SK-N-SH treated with all-trans-retinoic acid at 6 μM for 48 hours (cell line): Measurements from ENCODE around the gene CAMKMT.

Source experiments
- CSDC2 ChIP-seq: fragments of 250-450 bp; sonication (Bioruptor Pico); IDR thresholded peaks from 2 replicates; pipeline ENCODE4 v1.5.0; 2020; ENCODE audit warnings: mild to moderate bottlenecking, moderate library complexity
- OSR1 ChIP-seq: fragments of 250-450 bp; sonication (Bioruptor Pico); IDR thresholded peaks from 2 replicates; pipeline ENCODE4 v1.8.0; 2022; ENCODE audit warnings: moderate library complexity, mild to moderate bottlenecking, inconsistent platforms
- PPARA ChIP-seq: fragments of 250-450 bp; sonication (Bioruptor Pico); IDR thresholded peaks from 2 replicates; pipeline ENCODE4 v1.5.0; 2020; ENCODE audit warnings: mild to moderate bottlenecking, borderline replicate concordance
- ZFP3 ChIP-seq: fragments of 250-450 bp; sonication (Bioruptor Pico); IDR thresholded peaks from 2 replicates; pipeline ENCODE4 v1.5.0; 2020; ENCODE audit warnings: mild to moderate bottlenecking, moderate library complexity
- ZFP30 ChIP-seq: fragments of 450-650 bp; formaldehyde crosslinking; IDR thresholded peaks from 2 replicates; pipeline ENCODE4 v1.5.0; 2022; ENCODE audit warnings: mild to moderate bottlenecking, moderate library complexity
- TF ChIP-seq, protein P1 (sequence below): fragments of 250-450 bp; sonication (Bioruptor Pico); IDR thresholded peaks from 2 replicates; pipeline ENCODE4 v1.5.1; 2020; ENCODE audit warnings: low read depth, mild to moderate bottlenecking, moderate library complexity
- TF ChIP-seq, protein P2 (sequence below): fragments of 250-450 bp; sonication (Bioruptor Pico); IDR thresholded peaks from 2 replicates; pipeline ENCODE4 v1.5.1; 2021; ENCODE audit warnings: mild to moderate bottlenecking, moderate library complexity

DNA sequence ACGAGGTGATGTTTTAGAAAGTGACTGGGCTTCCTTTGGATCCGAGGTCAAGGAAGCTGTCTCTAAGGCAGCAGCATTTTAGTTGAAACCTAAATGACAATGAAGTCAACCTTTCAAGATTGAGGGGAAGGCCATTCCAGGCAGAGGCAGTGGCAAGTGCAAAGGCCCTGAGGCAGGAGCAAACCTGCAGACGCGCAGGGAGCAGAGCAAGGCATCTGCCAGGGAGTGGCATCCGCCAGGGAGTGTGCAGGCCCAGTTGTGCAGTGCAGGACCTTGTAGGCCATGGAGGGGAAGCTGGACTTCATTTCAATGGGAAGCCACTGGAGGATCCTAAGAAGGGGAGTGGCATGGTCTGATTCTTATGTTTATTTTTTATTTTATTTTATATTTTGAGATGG, 425.1 kb downstream of the CAMKMT start:
- TF ChIP-seq, protein P1, sequence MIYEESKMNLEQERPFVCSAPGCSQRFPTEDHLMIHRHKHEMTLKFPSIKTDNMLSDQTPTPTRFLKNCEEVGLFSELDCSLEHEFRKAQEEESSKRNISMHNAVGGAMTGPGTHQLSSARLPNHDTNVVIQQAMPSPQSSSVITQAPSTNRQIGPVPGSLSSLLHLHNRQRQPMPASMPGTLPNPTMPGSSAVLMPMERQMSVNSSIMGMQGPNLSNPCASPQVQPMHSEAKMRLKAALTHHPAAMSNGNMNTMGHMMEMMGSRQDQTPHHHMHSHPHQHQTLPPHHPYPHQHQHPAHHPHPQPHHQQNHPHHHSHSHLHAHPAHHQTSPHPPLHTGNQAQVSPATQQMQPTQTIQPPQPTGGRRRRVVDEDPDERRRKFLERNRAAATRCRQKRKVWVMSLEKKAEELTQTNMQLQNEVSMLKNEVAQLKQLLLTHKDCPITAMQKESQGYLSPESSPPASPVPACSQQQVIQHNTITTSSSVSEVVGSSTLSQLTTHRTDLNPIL (CRISPR knock-in tag) = no peak
- TF ChIP-seq, protein P2, sequence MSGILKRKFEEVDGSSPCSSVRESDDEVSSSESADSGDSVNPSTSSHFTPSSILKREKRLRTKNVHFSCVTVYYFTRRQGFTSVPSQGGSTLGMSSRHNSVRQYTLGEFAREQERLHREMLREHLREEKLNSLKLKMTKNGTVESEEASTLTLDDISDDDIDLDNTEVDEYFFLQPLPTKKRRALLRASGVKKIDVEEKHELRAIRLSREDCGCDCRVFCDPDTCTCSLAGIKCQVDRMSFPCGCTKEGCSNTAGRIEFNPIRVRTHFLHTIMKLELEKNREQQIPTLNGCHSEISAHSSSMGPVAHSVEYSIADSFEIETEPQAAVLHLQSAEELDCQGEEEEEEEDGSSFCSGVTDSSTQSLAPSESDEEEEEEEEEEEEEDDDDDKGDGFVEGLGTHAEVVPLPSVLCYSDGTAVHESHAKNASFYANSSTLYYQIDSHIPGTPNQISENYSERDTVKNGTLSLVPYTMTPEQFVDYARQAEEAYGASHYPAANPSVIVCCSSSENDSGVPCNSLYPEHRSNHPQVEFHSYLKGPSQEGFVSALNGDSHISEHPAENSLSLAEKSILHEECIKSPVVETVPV (CRISPR knock-in tag) = no peak
- TF ChIP-seq OSR1 (CRISPR knock-in tag) (no peak), CSDC2 (no peak), PPARA (CRISPR knock-in tag) (no peak), ZFP3 (CRISPR knock-in tag) (no peak), ZFP30 (CRISPR knock-in tag) (no peak)
